Effector CD8-positive, alpha-beta T cell (primary cell): ENCODE results near the gene ST8SIA6.
"Not testable (repeated sequence)": the region's sequence is repeated elsewhere in the genome, so short reads cannot be mapped to it uniquely, and the experiment has no call there.

ENCODE experiments used
- DNase-seq: peaks from one replicate; lab custom pipeline; 2025; lab: John Stamatoyannopoulos, UW

Gene ST8SIA6

GRCh38 chr10:17344206-17344605 lies 110.2 kb downstream of the ST8SIA6 start:
- no peak for DNase-seq

DNA sequence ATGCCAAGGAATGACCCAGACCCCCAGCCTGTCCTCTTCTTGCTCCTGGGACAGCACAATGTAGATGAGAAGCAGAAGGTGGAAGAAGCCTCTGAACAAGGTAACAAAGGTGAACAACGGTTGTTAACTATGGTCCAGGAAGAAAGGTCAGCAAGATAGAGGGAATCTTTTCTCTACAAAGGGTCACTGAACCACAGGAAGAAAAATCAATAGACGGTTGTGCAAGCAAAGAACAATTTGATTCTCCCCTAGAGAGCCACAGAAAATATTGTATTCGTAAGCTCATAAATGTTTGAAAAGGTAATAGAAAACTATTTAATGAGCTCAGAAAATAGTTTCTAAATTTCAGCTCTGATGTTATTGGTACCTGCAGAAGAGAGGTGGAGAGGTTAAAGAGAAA lies 111.3 kb downstream of the ST8SIA6 start:
- DNase-seq: no peak

DNA sequence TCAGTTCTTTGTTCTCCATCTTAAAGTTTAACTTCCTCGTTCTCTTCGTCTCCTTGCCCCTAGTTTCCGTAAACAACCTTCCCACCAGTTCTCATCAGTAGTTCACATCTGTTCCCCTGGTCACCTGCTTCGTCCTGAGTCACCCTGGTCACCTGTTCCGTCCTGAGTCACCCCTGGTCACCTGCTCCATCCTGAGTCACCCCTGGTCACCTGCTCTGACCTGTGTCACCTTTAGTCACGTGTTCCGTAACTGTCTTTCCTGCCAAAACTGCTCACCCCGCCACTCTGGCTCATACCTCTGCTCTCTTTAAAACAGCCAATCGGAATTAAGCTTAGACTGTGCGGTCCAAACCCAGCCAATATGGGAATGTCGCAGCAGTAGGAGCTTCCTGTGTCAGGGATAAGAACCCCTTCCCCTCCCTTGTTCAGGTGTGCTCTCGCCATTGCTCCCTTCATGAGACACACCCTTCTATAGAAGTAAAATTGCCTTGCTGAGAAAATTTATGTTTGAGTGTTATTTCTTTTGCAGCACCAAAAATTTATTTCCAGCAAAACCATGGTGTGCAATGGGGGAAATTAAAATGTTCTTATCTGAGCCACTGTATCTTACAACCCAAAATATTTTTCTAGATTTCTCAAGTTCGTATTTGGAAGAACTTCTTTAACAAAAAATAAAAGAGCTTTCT lies 114.1 kb downstream of the ST8SIA6 start:
- no peak for DNase-seq

GRCh38 chr10:17335065-17335464 lies 119.3 kb downstream of the ST8SIA6 start:
- DNase-seq: no peak

- DNase-seq: no peak
Observed at GRCh38 chr10:17330501-17330900, 123.9 kb downstream of the ST8SIA6 start.

- DNase-seq: no peak
Observed at GRCh38 chr10:17326377-17326776, 128.0 kb downstream of the ST8SIA6 start.

GRCh38 chr10:17321957-17322356 lies 132.4 kb downstream of the ST8SIA6 start:
- DNase-seq: not testable (repeated sequence)

GRCh38 chr10:17316488-17317170 lies 137.8 kb downstream of the ST8SIA6 start:
- DNase-seq: no peak

DNA sequence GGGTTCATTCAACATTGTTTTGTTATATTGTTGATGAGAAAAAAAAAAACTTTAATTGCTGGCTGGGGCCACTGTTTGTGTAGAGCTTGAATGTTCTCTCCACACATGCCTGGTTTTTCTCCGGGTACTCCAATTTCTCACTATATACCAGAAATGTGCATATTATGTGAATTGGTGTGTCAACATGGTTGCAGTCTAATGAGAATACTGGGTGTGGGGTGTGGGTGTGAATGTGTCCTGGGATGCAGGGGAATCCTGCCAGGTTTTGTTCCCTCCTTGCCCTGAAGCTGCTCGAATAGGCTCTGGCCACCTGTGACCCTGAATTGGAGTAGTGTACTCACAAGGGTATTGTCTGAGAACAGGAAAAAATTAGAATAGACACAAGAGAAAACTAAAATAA lies 145.0 kb downstream of the ST8SIA6 start:
- DNase-seq: no peak

GRCh38 chr10:17307123-17307522 lies 147.3 kb downstream of the ST8SIA6 start:
- DNase-seq: no peak

GRCh38 chr10:17292375-17292774 lies 162.0 kb downstream of the ST8SIA6 start:
- DNase-seq: no peak

DNA sequence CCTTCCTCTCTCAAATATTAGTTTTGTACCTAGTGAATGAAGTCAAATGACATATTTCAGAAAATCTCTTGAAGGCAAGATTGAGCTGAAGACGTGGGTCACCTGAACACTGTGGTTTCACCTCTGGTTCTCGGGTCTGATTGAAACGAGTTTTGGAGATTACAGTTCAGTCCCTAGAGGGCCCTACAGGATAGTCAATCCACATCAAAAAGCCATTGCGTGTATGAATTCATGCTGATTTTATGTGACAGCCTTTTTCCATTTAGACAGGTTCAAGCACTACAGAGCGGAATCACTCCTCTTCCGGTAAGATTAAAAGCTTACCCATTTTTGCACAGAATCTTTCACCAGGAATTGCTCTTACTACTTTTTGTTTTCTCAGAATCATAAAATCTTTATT lies 164.2 kb downstream of the ST8SIA6 start:
- no peak for DNase-seq

- DNase-seq: no peak
Observed at GRCh38 chr10:17289763-17290162, 164.6 kb downstream of the ST8SIA6 start.

- DNase-seq: no peak
Observed at GRCh38 chr10:17286562-17287550, 167.5 kb downstream of the ST8SIA6 start.

- no peak for DNase-seq
Observed at GRCh38 chr10:17282311-17282710, 172.1 kb downstream of the ST8SIA6 start.

- DNase-seq: no peak
Observed at GRCh38 chr10:17278607-17279240, 175.7 kb downstream of the ST8SIA6 start.

- no peak for DNase-seq
Observed at GRCh38 chr10:17276756-17277424, 177.5 kb downstream of the ST8SIA6 start.

- no peak for DNase-seq
Observed at GRCh38 chr10:17273403-17273802, 181.0 kb downstream of the ST8SIA6 start.

DNA sequence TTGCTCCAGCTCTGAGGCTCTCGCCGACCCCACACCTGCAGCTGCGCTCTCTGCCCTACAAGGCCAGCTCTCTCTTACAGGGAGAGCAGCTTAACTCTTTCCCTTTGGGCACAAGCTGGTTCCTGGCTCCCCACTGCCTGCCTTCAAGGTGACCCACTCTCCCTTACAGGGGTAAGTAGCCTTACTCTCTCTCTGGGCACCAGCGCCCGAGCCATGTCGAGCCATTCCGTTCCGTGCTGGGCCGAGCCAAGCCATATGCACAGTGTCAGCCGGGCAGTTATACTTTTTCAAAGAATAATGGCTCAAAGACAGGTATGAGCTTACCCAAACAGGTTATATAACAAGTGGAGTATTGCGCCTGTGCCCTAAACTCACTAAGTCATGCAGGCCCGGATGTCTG lies 181.7 kb downstream of the ST8SIA6 start:
- no peak for DNase-seq
